ENCODE data around the gene STK32C.

The STK32C gene

GRCh38 chr10:132225849-132226205 is 81.9 kb downstream of the STK32C start:
- WGBS (ENCODE audit: extremely low coverage, insufficient coverage, insufficient read length), result no CpG with 5 or more reads among the region's 8 CpGs

DNA sequence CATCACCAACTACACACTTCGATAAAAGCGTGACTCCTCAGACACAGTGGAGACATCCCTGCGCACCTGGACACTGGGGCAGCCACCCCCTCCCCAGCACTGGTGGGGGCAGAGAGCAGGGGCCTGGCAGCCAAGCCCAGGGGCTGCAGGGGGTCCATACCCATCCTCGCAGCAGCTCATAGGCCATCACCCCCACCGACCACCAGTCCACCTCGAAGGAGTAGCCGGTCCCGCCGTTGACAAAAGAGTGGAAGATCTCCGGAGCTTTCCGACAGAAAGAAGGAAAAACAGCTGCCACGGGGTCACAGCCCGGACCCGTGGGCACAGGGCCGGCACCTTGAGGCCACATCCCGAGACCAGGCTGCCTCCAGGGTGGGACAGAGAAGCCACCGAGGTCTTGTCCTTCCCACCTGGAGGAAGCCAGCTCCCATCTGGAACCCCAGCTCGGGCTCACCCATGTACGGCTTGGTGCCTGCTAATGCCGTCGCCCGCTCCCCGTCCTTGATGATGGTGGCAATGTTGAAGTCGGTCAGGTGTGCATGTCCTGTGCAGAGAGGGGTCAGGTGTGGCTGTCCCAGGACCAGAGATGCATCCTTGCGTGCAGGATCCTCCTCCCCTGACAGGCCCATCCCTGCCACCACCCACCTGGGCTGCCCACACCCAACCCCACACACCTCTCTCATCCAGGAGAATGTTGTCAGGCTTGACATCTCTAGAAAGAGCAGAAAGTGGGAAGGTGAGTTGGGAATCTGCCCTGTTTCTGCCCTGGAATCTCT is 82.5 kb downstream of the STK32C start:
- Histone ChIP-seq H3K4me1 (ENCODE audit: control insufficient read depth in 1 of 2, insufficient read depth in 2 of 2, low read length in 2 of 2) (no peaks in the 10 kb centered on the region), H3K9me3 (ENCODE audit: insufficient read depth, low read depth, low read length) (peaks cover 3% of the 10 kb centered on the region), H3K4me2 (ENCODE audit: low read length) (no peak overlapping the region), H3K79me1 (ENCODE audit: low read length) (no peaks in the 10 kb centered on the region), H3K9ac (ENCODE audit: low read length) (no peak overlapping the region), H3K18ac (ENCODE audit: low read length) (no peak overlapping the region), H3K79me2 (ENCODE audit: control insufficient read depth, insufficient read depth, low read length, poor library complexity) (no peaks in the 10 kb centered on the region), H2BK12ac (ENCODE audit: low read length) (no peak overlapping the region), H3K14ac (ENCODE audit: low read length) (no peak overlapping the region), H3K36me3 (ENCODE audit: control insufficient read depth in 1 of 2, insufficient read depth in 2 of 2, low read length in 2 of 2) (no peaks in the 10 kb centered on the region), H2AK5ac (ENCODE audit: low read length) (no peak overlapping the region), H3K4me3 (ENCODE audit: low read depth, low read length) (no peak overlapping the region), H4K8ac (ENCODE audit: low read depth, low read length) (no peak overlapping the region), H4K12ac (ENCODE audit: low read depth, low read length) (no peak overlapping the region), H3K27ac (ENCODE audit: low read depth, low read length) (no peak overlapping the region), H3K27me3 (ENCODE audit: insufficient read depth, low read length) (no peaks in the 10 kb centered on the region), H2BK5ac (ENCODE audit: low read depth, low read length, poor library complexity) (no peak overlapping the region), H2BK120ac (ENCODE audit: insufficient read depth, low read length, poor library complexity) (no peak overlapping the region), H4K91ac (ENCODE audit: low read depth, low read length) (no peak overlapping the region), H2AFZ (ENCODE audit: insufficient read depth, low read length, poor library complexity) (no peak overlapping the region), H3K4ac (ENCODE audit: low read depth, low read length) (no peak overlapping the region), H3K23ac (ENCODE audit: low read length) (no peak overlapping the region)
- no CpG with 5 or more reads among the region's 25 CpGs for WGBS (ENCODE audit: extremely low coverage, insufficient coverage, insufficient read length)
- no peak for DNase-seq

More at GRCh38 chr10:132225849-132226205, 81.9 kb downstream of the STK32C start:
- Histone ChIP-seq H3K23ac (ENCODE audit: low read length) (no peak overlapping the region), H3K27ac (ENCODE audit: low read depth, low read length) (no peak overlapping the region), H3K36me3 (ENCODE audit: control insufficient read depth in 1 of 2, insufficient read depth in 2 of 2, low read length in 2 of 2) (no peaks in the 10 kb centered on the region), H3K18ac (ENCODE audit: low read length) (no peak overlapping the region), H2AFZ (ENCODE audit: insufficient read depth, low read length, poor library complexity) (no peak overlapping the region), H3K4me1 (ENCODE audit: control insufficient read depth in 1 of 2, insufficient read depth in 2 of 2, low read length in 2 of 2) (no peaks in the 10 kb centered on the region), H2AK5ac (ENCODE audit: low read length) (no peak overlapping the region), H3K4ac (ENCODE audit: low read depth, low read length) (no peak overlapping the region), H3K4me2 (ENCODE audit: low read length) (no peak overlapping the region), H2BK12ac (ENCODE audit: low read length) (no peak overlapping the region), H3K79me1 (ENCODE audit: low read length) (no peaks in the 10 kb centered on the region), H4K8ac (ENCODE audit: low read depth, low read length) (no peak overlapping the region), H2BK5ac (ENCODE audit: low read depth, low read length, poor library complexity) (no peak overlapping the region), H4K12ac (ENCODE audit: low read depth, low read length) (no peak overlapping the region), H3K4me3 (ENCODE audit: low read depth, low read length) (no peak overlapping the region), H3K14ac (ENCODE audit: low read length) (no peak overlapping the region), H3K79me2 (ENCODE audit: control insufficient read depth, insufficient read depth, low read length, poor library complexity) (no peaks in the 10 kb centered on the region), H4K91ac (ENCODE audit: low read depth, low read length) (no peak overlapping the region), H3K9me3 (ENCODE audit: insufficient read depth, low read depth, low read length) (peaks cover 3% of the 10 kb centered on the region), H3K9ac (ENCODE audit: low read length) (no peak overlapping the region), H2BK120ac (ENCODE audit: insufficient read depth, low read length, poor library complexity) (no peak overlapping the region), H3K27me3 (ENCODE audit: insufficient read depth, low read length) (no peaks in the 10 kb centered on the region)
- DNase-seq, result no peak

GRCh38 chr10:132224343-132225072 is 83.2 kb downstream of the STK32C start:
- no peaks in the 10 kb centered on the region for H3K79me1 ChIP-seq (ENCODE audit: low read length)
- no peak overlapping the region for H3K4me3 ChIP-seq (ENCODE audit: low read depth, low read length)
- H3K9me3 ChIP-seq (ENCODE audit: insufficient read depth, low read depth, low read length), result peaks cover 4% of the 10 kb centered on the region
- no peaks in the 10 kb centered on the region for H3K36me3 ChIP-seq (ENCODE audit: control insufficient read depth in 1 of 2, insufficient read depth in 2 of 2, low read length in 2 of 2)
- no peak for DNase-seq
- no peak overlapping the region for H4K91ac ChIP-seq (ENCODE audit: low read depth, low read length)
- H2BK120ac ChIP-seq (ENCODE audit: insufficient read depth, low read length, poor library complexity), result no peak overlapping the region
- H3K79me2 ChIP-seq (ENCODE audit: control insufficient read depth, insufficient read depth, low read length, poor library complexity), result no peaks in the 10 kb centered on the region
- no peak overlapping the region for H3K4me2 ChIP-seq (ENCODE audit: low read length)
- H3K27me3 ChIP-seq (ENCODE audit: insufficient read depth, low read length), result no peaks in the 10 kb centered on the region
- H3K9ac ChIP-seq (ENCODE audit: low read length), result no peak overlapping the region
- H3K27ac ChIP-seq (ENCODE audit: low read depth, low read length), result no peak overlapping the region
- no peak overlapping the region for H4K8ac ChIP-seq (ENCODE audit: low read depth, low read length)
- H3K23ac ChIP-seq (ENCODE audit: low read length), result no peak overlapping the region
- H3K4me1 ChIP-seq (ENCODE audit: control insufficient read depth in 1 of 2, insufficient read depth in 2 of 2, low read length in 2 of 2), result no peaks in the 10 kb centered on the region
- no peak overlapping the region for H2AK5ac ChIP-seq (ENCODE audit: low read length)
- no peak overlapping the region for H3K4ac ChIP-seq (ENCODE audit: low read depth, low read length)
- WGBS (ENCODE audit: extremely low coverage, insufficient coverage, insufficient read length), result no CpG with 5 or more reads among the region's 20 CpGs
- H2BK5ac ChIP-seq (ENCODE audit: low read depth, low read length, poor library complexity), result no peak overlapping the region
- no peak overlapping the region for H3K14ac ChIP-seq (ENCODE audit: low read length)
- H2BK12ac ChIP-seq (ENCODE audit: low read length), result no peak overlapping the region
- no peak overlapping the region for H4K12ac ChIP-seq (ENCODE audit: low read depth, low read length)
- no peak overlapping the region for H2AFZ ChIP-seq (ENCODE audit: insufficient read depth, low read length, poor library complexity)
- H3K18ac ChIP-seq (ENCODE audit: low read length), result no peak overlapping the region

DNA sequence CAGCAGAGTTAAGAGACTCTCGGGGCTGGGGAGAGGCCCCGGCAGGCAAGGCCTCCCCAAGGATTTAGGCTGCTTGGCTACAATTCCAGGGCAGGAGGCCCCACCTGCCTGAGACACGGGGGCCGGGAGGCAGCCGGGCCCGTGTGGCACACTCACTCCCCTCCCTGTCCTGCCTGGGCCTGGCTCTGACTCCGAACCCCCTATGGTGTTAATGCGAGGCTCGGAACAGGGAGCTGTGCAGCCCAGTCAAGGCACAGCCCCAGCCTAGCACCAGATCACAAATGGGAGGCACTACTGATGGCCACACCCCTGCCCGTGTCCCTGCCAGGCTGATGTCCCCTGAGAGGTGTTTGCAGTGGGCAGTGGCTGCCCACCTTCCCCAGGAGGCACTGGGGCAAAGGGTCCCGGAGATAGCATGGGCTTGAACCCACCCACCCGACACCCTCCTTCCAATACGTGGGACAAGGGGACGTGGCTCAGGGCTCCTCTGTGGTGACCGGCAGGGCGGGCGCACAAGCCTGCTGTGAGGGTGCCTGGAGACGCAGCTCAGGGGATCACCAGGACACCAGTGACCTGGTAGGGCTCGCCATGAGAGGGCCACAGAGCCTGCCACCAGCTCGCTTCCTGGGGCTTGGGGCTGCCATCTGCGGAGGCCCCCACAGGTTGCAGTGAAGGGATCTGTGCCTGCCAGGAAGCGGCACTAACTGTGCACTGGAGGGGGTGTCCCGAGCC is 84.0 kb downstream of the STK32C start:
- no peaks in the 10 kb centered on the region for H3K4me1 ChIP-seq (ENCODE audit: control insufficient read depth in 1 of 2, insufficient read depth in 2 of 2, low read length in 2 of 2)
- H3K79me1 ChIP-seq (ENCODE audit: low read length), result no peaks in the 10 kb centered on the region
- H2AFZ ChIP-seq (ENCODE audit: insufficient read depth, low read length, poor library complexity), result no peak overlapping the region
- H3K79me2 ChIP-seq (ENCODE audit: control insufficient read depth, insufficient read depth, low read length, poor library complexity), result no peaks in the 10 kb centered on the region
- H2BK120ac ChIP-seq (ENCODE audit: insufficient read depth, low read length, poor library complexity), result no peak overlapping the region
- H3K4ac ChIP-seq (ENCODE audit: low read depth, low read length), result no peak overlapping the region
- WGBS (ENCODE audit: extremely low coverage, insufficient coverage, insufficient read length), result no CpG with 5 or more reads among the region's 23 CpGs
- H2AK5ac ChIP-seq (ENCODE audit: low read length), result no peak overlapping the region
- no peak overlapping the region for H4K91ac ChIP-seq (ENCODE audit: low read depth, low read length)
- no peak for DNase-seq
- no peak overlapping the region for H2BK5ac ChIP-seq (ENCODE audit: low read depth, low read length, poor library complexity)
- H3K14ac ChIP-seq (ENCODE audit: low read length), result no peak overlapping the region
- no peaks in the 10 kb centered on the region for H3K36me3 ChIP-seq (ENCODE audit: control insufficient read depth in 1 of 2, insufficient read depth in 2 of 2, low read length in 2 of 2)
- H3K4me2 ChIP-seq (ENCODE audit: low read length), result no peak overlapping the region
- no peak overlapping the region for H3K18ac ChIP-seq (ENCODE audit: low read length)
- no peak overlapping the region for H3K4me3 ChIP-seq (ENCODE audit: low read depth, low read length)
- no peak overlapping the region for H3K27ac ChIP-seq (ENCODE audit: low read depth, low read length)
- H4K8ac ChIP-seq (ENCODE audit: low read depth, low read length), result no peak overlapping the region
- H3K27me3 ChIP-seq (ENCODE audit: insufficient read depth, low read length), result no peaks in the 10 kb centered on the region
- no peak overlapping the region for H2BK12ac ChIP-seq (ENCODE audit: low read length)
- H3K9ac ChIP-seq (ENCODE audit: low read length), result no peak overlapping the region
- peaks cover 6% of the 10 kb centered on the region for H3K9me3 ChIP-seq (ENCODE audit: insufficient read depth, low read depth, low read length)
- no peak overlapping the region for H4K12ac ChIP-seq (ENCODE audit: low read depth, low read length)
- no peak overlapping the region for H3K23ac ChIP-seq (ENCODE audit: low read length)

Measured in trophoblast cell (in vitro differentiated cells and primary cell).